SK-N-SH (cell line): ENCODE results near the gene ZNF445. TPM values are rescaled to one million over a fixed set of nuclear protein-coding genes. Genes with fewer than 3 reads are reported as not detected.

Experiments
- CTCF ChIA-PET: fragments of 300-600, 350-600 bp; formaldehyde crosslinking; extraction: SDS; loops from one replicate; lab custom pipeline; 2021; lab: Yijun Ruan, JAX
- POLR2A ChIA-PET: fragments of 350-600 bp; sonication (Branson Sonifier 250); formaldehyde crosslinking; extraction: SDS; loops from one replicate; lab custom pipeline; 2020; ENCODE audit warnings: antibody characterized with exemption, inconsistent platforms; lab: Yijun Ruan, JAX
- DNase-seq: peaks from one replicate; pipeline ENCODE4 v3.0.0; 2012
- H2AFZ ChIP-seq: fragments of 200-600 bp; sonication (generic); 2 replicates; pipeline ENCODE4 v1.8.1; 2016; ENCODE audit warnings: antibody characterized with exemption, mild to moderate bottlenecking, low read depth
- H3F3A ChIP-seq: fragments of 200-600 bp; sonication (generic); replicated peaks from 2 replicates; pipeline ENCODE3; 2016; ENCODE audit warnings: antibody characterized with exemption, mild to moderate bottlenecking; ENCODE audit not compliant: insufficient read depth
- H3K27ac ChIP-seq, 2 experiments: fragments of 200-500 bp in 1 of 2; fragments of 200-600 bp in 1 of 2; sonication (Bioruptor generic) in 1 of 2; sonication (generic), shearing (Covaris generic) in 1 of 2; 2 replicates each; pipeline versions ENCODE4 v1.5.1 to v1.6.1; 2014 to 2016; ENCODE audit warnings: low read depth in 2 of 2, inconsistent platforms in 1 of 2, low read length in 1 of 2, mild to moderate bottlenecking in 1 of 2, mixed read lengths in 1 of 2
- H3K27me3 ChIP-seq: fragments of 200-600 bp; sonication (generic), shearing (Covaris generic); 2 replicates; pipeline ENCODE4 v1.6.1; 2016; ENCODE audit warnings: mixed run types; ENCODE audit not compliant: insufficient read depth
- H3K36me3 ChIP-seq, 2 experiments: fragments of 200-500 bp in 1 of 2; fragments of 200-600 bp in 1 of 2; sonication (Bioruptor generic) in 1 of 2; sonication (generic) in 1 of 2; replicated peaks in 1 of 2; 2 replicates each; pipeline versions ENCODE3 to v1.5.1; 2014 to 2016; ENCODE audit warnings: low read length in 1 of 2, mild to moderate bottlenecking in 1 of 2; ENCODE audit not compliant: insufficient read depth in 2 of 2, control insufficient read depth in 1 of 2
- H3K4me1 ChIP-seq, 2 experiments: fragments of 200-500 bp in 1 of 2; fragments of 200-600 bp in 1 of 2; sonication (Bioruptor generic) in 1 of 2; sonication (generic), shearing (Covaris generic) in 1 of 2; 2 replicates each; pipeline versions ENCODE4 v1.5.1 to v1.6.1; 2014 to 2016; ENCODE audit warnings: low read depth in 1 of 2, low read length in 1 of 2, mixed run types in 1 of 2; ENCODE audit not compliant: insufficient read depth in 2 of 2, control insufficient read depth in 1 of 2
- H3K4me2 ChIP-seq: fragments of 200-600 bp; sonication (generic), shearing (Covaris generic); 2 replicates; pipeline ENCODE4 v1.6.1; 2017; ENCODE audit warnings: mixed run types
- H3K4me3 ChIP-seq, 2 experiments: fragments of 200-500 bp in 1 of 2; fragments of 200-600 bp in 1 of 2; sonication (Bioruptor generic) in 1 of 2; sonication (generic), shearing (Covaris generic) in 1 of 2; 2 replicates each; pipeline versions ENCODE4 v1.5.1 to v1.8.1; 2014 to 2016; ENCODE audit warnings: low read depth in 2 of 2, inconsistent platforms in 1 of 2, low read length in 1 of 2, mild to moderate bottlenecking in 1 of 2, mixed read lengths in 1 of 2, moderate library complexity in 1 of 2
- H3K79me2 ChIP-seq: fragments of 200-600 bp; sonication (generic); 2 replicates; pipeline ENCODE4 v1.8.1; 2017; ENCODE audit warnings: mild to moderate bottlenecking; ENCODE audit not compliant: insufficient read depth
- H3K9ac ChIP-seq: fragments of 200-600 bp; sonication (generic); 2 replicates; pipeline ENCODE4 v1.6.1; 2017; ENCODE audit warnings: mixed run types
- H3K9me2 ChIP-seq: fragments of 200-600 bp; sonication (generic); 2 replicates; pipeline ENCODE4 v1.6.1; 2017; ENCODE audit warnings: mixed run types
- H3K9me3 ChIP-seq: fragments of 200-600 bp; sonication (generic); 2 replicates; pipeline ENCODE4 v1.6.1; 2017; ENCODE audit warnings: mixed run types, mild to moderate bottlenecking, moderate library complexity
- H4K20me1 ChIP-seq: fragments of 200-600 bp; sonication (generic); 2 replicates; pipeline ENCODE4 v1.6.1; 2017; ENCODE audit warnings: mild to moderate bottlenecking, mixed run types; ENCODE audit not compliant: insufficient read depth
- CHD2 ChIP-seq: fragments of 150-350 bp; IDR thresholded peaks from 2 replicates; pipeline ENCODE4 v1.6.1; 2018; ENCODE audit warnings: low read length; ENCODE audit not compliant: partially characterized antibody
- CTCF ChIP-seq: fragments of 200-600 bp; sonication (generic); IDR thresholded peaks from 2 replicates; pipeline ENCODE4 v1.6.1; 2017; ENCODE audit warnings: antibody characterized with exemption, mild to moderate bottlenecking, moderate library complexity
- EZH2phosphoT487 ChIP-seq: fragments of 200-600 bp; sonication (generic); IDR thresholded peaks from 2 replicates; pipeline ENCODE4 v1.6.1; 2017; ENCODE audit warnings: low read depth, mixed run types, mild to moderate bottlenecking, antibody characterized with exemption, moderate library complexity, borderline replicate concordance
- FOXM1 ChIP-seq: IDR thresholded peaks from 2 replicates; pipeline ENCODE4 v1.4.0; 2012; ENCODE audit warnings: low read depth, mild to moderate bottlenecking
- JUND ChIP-seq: IDR thresholded peaks from 2 replicates; pipeline ENCODE4 v1.4.0; 2012
- MEF2A ChIP-seq: IDR thresholded peaks from 2 replicates; pipeline ENCODE4 v1.4.0; 2012; ENCODE audit warnings: low read depth, borderline replicate concordance
- MXI1 ChIP-seq: IDR thresholded peaks from 2 replicates; pipeline ENCODE4 v1.6.1; 2012; ENCODE audit warnings: mild to moderate bottlenecking, low read depth, low read length, improper control_type of control experiment
- POLR2AphosphoS5 ChIP-seq: IDR thresholded peaks from 2 replicates; pipeline ENCODE4 v1.6.1; 2012; ENCODE audit warnings: low read depth, low read length
- RAD21 ChIP-seq: IDR thresholded peaks from 2 replicates; pipeline ENCODE4 v1.6.1; 2012; ENCODE audit warnings: mild to moderate bottlenecking, low read length
- RCOR1 ChIP-seq: fragments of 150-350 bp; IDR thresholded peaks from 2 replicates; pipeline ENCODE4 v1.6.1; 2017; ENCODE audit warnings: antibody characterized with exemption, low read length
- RFX5 ChIP-seq: IDR thresholded peaks from 2 replicates; pipeline ENCODE4 v1.6.1; 2012; ENCODE audit warnings: mild to moderate bottlenecking, improper control_type of control experiment, low read length
- SIN3A ChIP-seq: IDR thresholded peaks from 2 replicates; pipeline ENCODE4 v1.6.1; 2012; ENCODE audit warnings: low read depth, mild to moderate bottlenecking, low read length, moderate library complexity, borderline replicate concordance
- SMC3 ChIP-seq: IDR thresholded peaks from 2 replicates; pipeline ENCODE4 v1.6.1; 2012; ENCODE audit warnings: low read depth, low read length, improper control_type of control experiment
- TAF1 ChIP-seq: IDR thresholded peaks from 2 replicates; pipeline ENCODE4 v1.6.1; 2012; ENCODE audit warnings: low read depth, mild to moderate bottlenecking, low read length, moderate library complexity, borderline replicate concordance
- TCF12 ChIP-seq: IDR thresholded peaks from 2 replicates; pipeline ENCODE4 v1.4.0; 2012
- TEAD4 ChIP-seq: IDR thresholded peaks from 2 replicates; pipeline ENCODE4 v1.4.0; 2012; ENCODE audit warnings: mild to moderate bottlenecking, borderline replicate concordance; ENCODE audit not compliant: insufficient read depth
- USF1 ChIP-seq: IDR thresholded peaks from 2 replicates; pipeline ENCODE4 v1.4.0; 2012; ENCODE audit warnings: low read depth, borderline replicate concordance
- YY1 ChIP-seq: IDR thresholded peaks from 2 replicates; pipeline ENCODE4 v1.4.0; 2012; ENCODE audit warnings: low read depth, mild to moderate bottlenecking
- ZBTB33 ChIP-seq: IDR thresholded peaks from 2 replicates; pipeline ENCODE4 v1.4.0; 2012; ENCODE audit warnings: low read depth, borderline replicate concordance
- WGBS: methylation state at CpG from one replicate; pipeline ENCODE4 v1.1.6; 2017; ENCODE audit warnings: low lambda C conversion rate; 5-methylcytosine and 5-hydroxymethylcytosine counted together
- polyA plus RNA-seq, 3 experiments: library from polyadenylated mRNA; depleted of rRNA; stranded (reverse); fragments of >200 nt; gene quantifications; 2 replicates each; pipeline ENCODE4 v1.2.3, GENCODE V29; 2012

The ZNF445 gene
- polyA plus RNA-seq, 1 of the 3 experiments (the other 2 are of a cell fraction): 2.2 TPM

- no peak overlapping the region for H3K4me3 ChIP-seq
- WGBS: 98% methylated on average over 7 of the region's 7 CpGs
- H3K4me1 ChIP-seq: peaks cover 3 to 6% of the 10 kb centered on the region in 2 experiments; a peak in 2 of 4 replicates
- H3K4me2 ChIP-seq: no peak overlapping the region
- ChIA-PET POLR2A (interaction anchor here (1.0 kb wide), 1 partner anchor 140 kb away, joined by 4 read pairs; the partner anchor contains the start of gene ZNF660), CTCF (interaction anchor here (0.5 kb wide), 1 partner anchor 26 kb away, joined by 3 read pairs; no protein-coding TSS in a partner anchor)
- H4K20me1 ChIP-seq: no peaks in the 10 kb centered on the region
- no peaks in the 10 kb centered on the region for H3K27me3 ChIP-seq
- DNase-seq: no peak
- no peak overlapping the region for H3K9ac ChIP-seq
- H3F3A ChIP-seq: peaks cover 6% of the 10 kb centered on the region
- peaks cover 50 to 60% of the 10 kb centered on the region in 2 experiments for H3K36me3 ChIP-seq
- no peak overlapping the region for H3K27ac ChIP-seq
- TF ChIP-seq CHD2 (no peak), POLR2AphosphoS5 (no peak), EZH2phosphoT487 (no peak), JUND (no peak), SIN3A (no peak), SMC3 (no peak), TEAD4 (no peak)
- no peaks in the 10 kb centered on the region for H3K79me2 ChIP-seq
- no peaks in the 10 kb centered on the region for H3K9me2 ChIP-seq
- H2AFZ ChIP-seq: no peak overlapping the region
- peaks cover 8% of the 10 kb centered on the region; the same call in 1 of the 2 replicates for H3K9me3 ChIP-seq
These were observed 32.4 kb downstream of the ZNF445 start for GRCh38 chr3:44444896-44445691.

- Histone ChIP-seq H3K9me2 (no peaks in the 10 kb centered on the region), H3K4me3 (no peak overlapping the region), H3K27me3 (no peaks in the 10 kb centered on the region), H3K79me2 (no peaks in the 10 kb centered on the region), H3F3A (peaks cover 8% of the 10 kb centered on the region), H4K20me1 (no peaks in the 10 kb centered on the region), H3K4me1 (peaks cover 3 to 12% of the 10 kb centered on the region in 2 experiments; a peak in 2 of 4 replicates), H3K9me3 (peaks cover 8% of the 10 kb centered on the region; the same call in 1 of the 2 replicates), H2AFZ (no peak overlapping the region), H3K4me2 (no peak overlapping the region), H3K36me3 (peaks cover 43 to 55% of the 10 kb centered on the region in 2 experiments), H3K27ac (no peak overlapping the region), H3K9ac (no peak overlapping the region)
- ChIA-PET CTCF (interaction anchor here (0.5 kb wide), 1 partner anchor 27 kb away, joined by 3 read pairs; no protein-coding TSS in a partner anchor), POLR2A (interaction anchor here (1.0 kb wide), 1 partner anchor 140 kb away, joined by 4 read pairs; the partner anchor contains the start of gene ZNF660)
- 95% methylated on average over 2 of the region's 2 CpGs for WGBS
- DNase-seq: no peak
- TF ChIP-seq YY1: no peak
- TF ChIP-seq MXI1: no peak
- TF ChIP-seq CHD2: no peak
- TF ChIP-seq SIN3A: no peak
- TF ChIP-seq USF1: no peak
- no peak for TF ChIP-seq ZBTB33
- TF ChIP-seq POLR2AphosphoS5: no peak
- TF ChIP-seq RCOR1: no peak
- no peak for TF ChIP-seq TAF1
- no peak for TF ChIP-seq SMC3
- no peak for TF ChIP-seq MEF2A
- no peak for TF ChIP-seq TCF12
- no peak for TF ChIP-seq EZH2phosphoT487
- no peak for TF ChIP-seq RFX5
- no peak for TF ChIP-seq CTCF
- no peak for TF ChIP-seq FOXM1
- no peak for TF ChIP-seq RAD21
These were observed 33.0 kb downstream of the ZNF445 start for GRCh38 chr3:44444437-44444836.
